C4-2B (cell line): Measurements from ENCODE around the gene ZNF853.

ENCODE experiments used
- H3K27ac ChIP-seq: fragments of 450-650 bp; 2 replicates; pipeline ENCODE4 v1.5.1; 2017
- CTCF ChIP-seq: fragments of 450-650 bp; conservative IDR thresholded peaks from 2 replicates; pipeline ENCODE4 v1.5.1; 2017; ENCODE audit warnings: mild to moderate bottlenecking
- ZFX ChIP-seq: fragments of 450-650 bp; IDR thresholded peaks from 2 replicates; pipeline ENCODE4 v1.6.1; 2017

ZNF853 gene

GRCh38 chr7:6647080-6647479 is 31.7 kb downstream of the ZNF853 start:
- H3K27ac ChIP-seq, result no peak overlapping the region
- TF ChIP-seq CTCF (no peak), ZFX (no peak)

GRCh38 chr7:6647541-6647940 is 32.1 kb downstream of the ZNF853 start:
- TF ChIP-seq ZFX (no peak), CTCF (no peak)
- no peak overlapping the region for H3K27ac ChIP-seq

- no peak for TF ChIP-seq ZFX
- no peak for TF ChIP-seq CTCF
- no peak overlapping the region for H3K27ac ChIP-seq
Measured at GRCh38 chr7:6648066-6648814, 32.8 kb downstream of the ZNF853 start.

- no peak overlapping the region for H3K27ac ChIP-seq
- TF ChIP-seq CTCF, result no peak
- no peak for TF ChIP-seq ZFX
Measured at GRCh38 chr7:6648815-6649104, 33.4 kb downstream of the ZNF853 start.

GRCh38 chr7:6649241-6649961 is 34.0 kb downstream of the ZNF853 start:
- H3K27ac ChIP-seq, result no peak overlapping the region
- TF ChIP-seq CTCF (no peak), ZFX (no peak)

GRCh38 chr7:6650086-6650485 is 34.7 kb downstream of the ZNF853 start:
- TF ChIP-seq ZFX (no peak), CTCF (no peak)
- H3K27ac ChIP-seq, result no peak overlapping the region

- H3K27ac ChIP-seq, result no peak overlapping the region
- TF ChIP-seq CTCF, result no peak
- TF ChIP-seq ZFX, result no peak
Measured at GRCh38 chr7:6650521-6651011, 35.2 kb downstream of the ZNF853 start.
